OCI-LY1 (cell line): ENCODE results near the gene ASB8.

Experiments
- H2AFZ ChIP-seq: fragments of 200-600 bp; sonication (generic), shearing (Covaris generic); 2 replicates; pipeline ENCODE4 v1.6.0; 2014; ENCODE audit warnings: antibody characterized with exemption, mild to moderate bottlenecking, low read length
- H3F3A ChIP-seq: fragments of 200-600 bp; sonication (generic), shearing (Covaris generic); 2 replicates; pipeline ENCODE4 v1.6.0; 2014; ENCODE audit warnings: mild to moderate bottlenecking, antibody characterized with exemption, low read length, moderate library complexity; ENCODE audit not compliant: insufficient read depth
- H3K27ac ChIP-seq: fragments of 200-600 bp; sonication (generic); 2 replicates; pipeline ENCODE4 v1.5.1; 2014; ENCODE audit warnings: low read length, mixed run types, mild to moderate bottlenecking, low read depth; ENCODE audit not compliant: poor library complexity, severe bottlenecking
- H3K27me3 ChIP-seq: fragments of 200-600 bp; sonication (generic); 2 replicates; pipeline ENCODE4 v1.6.0; 2014; ENCODE audit warnings: antibody characterized with exemption, mild to moderate bottlenecking, low read length, moderate library complexity; ENCODE audit not compliant: insufficient read depth
- H3K36me3 ChIP-seq: fragments of 200-600 bp; sonication (generic); 2 replicates; pipeline ENCODE4 v1.6.1; 2014; ENCODE audit warnings: mild to moderate bottlenecking, antibody characterized with exemption, low read length, moderate library complexity, mixed read lengths; ENCODE audit not compliant: insufficient read depth
- H3K4me1 ChIP-seq: fragments of 200-600 bp; sonication (generic); 2 replicates; pipeline ENCODE4 v1.5.1; 2014; ENCODE audit warnings: mild to moderate bottlenecking, low read length, moderate library complexity; ENCODE audit not compliant: insufficient read depth, severe bottlenecking
- H3K4me2 ChIP-seq: fragments of 200-600 bp; sonication (generic), shearing (Covaris generic); 2 replicates; pipeline ENCODE4 v1.6.1; 2014; ENCODE audit warnings: low read length
- H3K4me3 ChIP-seq: fragments of 200-600 bp; sonication (generic); 2 replicates; pipeline ENCODE4 v1.5.1; 2014; ENCODE audit warnings: low read length, low read depth, mild to moderate bottlenecking, mixed read lengths; ENCODE audit not compliant: poor library complexity, severe bottlenecking
- H3K79me2 ChIP-seq: fragments of 200-600 bp; shearing (Covaris generic); 2 replicates; pipeline ENCODE4 v1.6.1; 2016; ENCODE audit warnings: mixed run types, low read length, mixed read lengths; ENCODE audit not compliant: insufficient read depth
- H3K9ac ChIP-seq: fragments of 200-600 bp; sonication (generic), shearing (Covaris generic); 2 replicates; pipeline ENCODE4 v1.6.1; 2014; ENCODE audit warnings: mild to moderate bottlenecking, low read length, mixed read lengths
- H3K9me2 ChIP-seq: fragments of 200-600 bp; sonication (generic), shearing (Covaris generic); 2 replicates; pipeline ENCODE4 v1.6.1; 2014; ENCODE audit warnings: low read depth, mild to moderate bottlenecking, low read length, mixed read lengths
- H3K9me3 ChIP-seq: fragments of 200-600 bp; shearing (Covaris generic); 2 replicates; pipeline ENCODE4 v1.6.1; 2014; ENCODE audit warnings: low read length, mixed read lengths
- H4K20me1 ChIP-seq: fragments of 200-600 bp; sonication (generic), shearing (Covaris generic); 2 replicates; pipeline ENCODE4 v1.6.0; 2016; ENCODE audit warnings: mild to moderate bottlenecking, low read length; ENCODE audit not compliant: insufficient read depth
- CTCF ChIP-seq: fragments of 200-600 bp; sonication (generic), shearing (Covaris generic); IDR thresholded peaks from 2 replicates; pipeline ENCODE4 v1.5.1; 2017; ENCODE audit warnings: mild to moderate bottlenecking, antibody characterized with exemption, low read length, moderate library complexity, mixed read lengths
- EZH2 ChIP-seq: fragments of 200-600 bp; sonication (generic), shearing (Covaris generic); IDR thresholded peaks from 2 replicates; pipeline ENCODE4 v1.8.0; 2017; ENCODE audit warnings: borderline replicate concordance, mixed run types, mild to moderate bottlenecking, antibody characterized with exemption, low read length, moderate library complexity, mixed read lengths

ASB8 gene

GRCh38 chr12:48180857-48181495 is 23.7 kb upstream of the ASB8 start:
- no peak overlapping the region for H3K4me3 ChIP-seq
- peaks cover 7% of the 10 kb centered on the region for H3K4me1 ChIP-seq
- no peak overlapping the region for H2AFZ ChIP-seq
- H3K36me3 ChIP-seq = no peaks in the 10 kb centered on the region
- H4K20me1 ChIP-seq = no peaks in the 10 kb centered on the region
- H3K79me2 ChIP-seq = no peaks in the 10 kb centered on the region
- TF ChIP-seq EZH2 (no peak), CTCF (no peak)
- H3K9me2 ChIP-seq = no peaks in the 10 kb centered on the region
- H3K27ac ChIP-seq = no peak overlapping the region
- H3K27me3 ChIP-seq = peaks cover 3% of the 10 kb centered on the region; the same call in 1 of the 2 replicates
- no peak overlapping the region for H3K4me2 ChIP-seq
- no peaks in the 10 kb centered on the region for H3K9me3 ChIP-seq
- H3F3A ChIP-seq = no peaks in the 10 kb centered on the region
- no peak overlapping the region for H3K9ac ChIP-seq

GRCh38 chr12:48180424-48180823 is 23.1 kb upstream of the ASB8 start:
- H3K27ac ChIP-seq = no peak overlapping the region
- H3K79me2 ChIP-seq = no peaks in the 10 kb centered on the region
- peaks cover 7% of the 10 kb centered on the region for H3K4me1 ChIP-seq
- no peak overlapping the region for H3K9ac ChIP-seq
- H4K20me1 ChIP-seq = no peaks in the 10 kb centered on the region
- no peak overlapping the region for H3K4me3 ChIP-seq
- no peaks in the 10 kb centered on the region for H3K9me3 ChIP-seq
- no peaks in the 10 kb centered on the region for H3K36me3 ChIP-seq
- TF ChIP-seq CTCF = no peak
- TF ChIP-seq EZH2 = no peak
- peaks cover 3% of the 10 kb centered on the region; the same call in 1 of the 2 replicates for H3K27me3 ChIP-seq
- no peak overlapping the region for H3K4me2 ChIP-seq
- no peaks in the 10 kb centered on the region for H3F3A ChIP-seq
- no peaks in the 10 kb centered on the region for H3K9me2 ChIP-seq
- no peak overlapping the region for H2AFZ ChIP-seq

DNA sequence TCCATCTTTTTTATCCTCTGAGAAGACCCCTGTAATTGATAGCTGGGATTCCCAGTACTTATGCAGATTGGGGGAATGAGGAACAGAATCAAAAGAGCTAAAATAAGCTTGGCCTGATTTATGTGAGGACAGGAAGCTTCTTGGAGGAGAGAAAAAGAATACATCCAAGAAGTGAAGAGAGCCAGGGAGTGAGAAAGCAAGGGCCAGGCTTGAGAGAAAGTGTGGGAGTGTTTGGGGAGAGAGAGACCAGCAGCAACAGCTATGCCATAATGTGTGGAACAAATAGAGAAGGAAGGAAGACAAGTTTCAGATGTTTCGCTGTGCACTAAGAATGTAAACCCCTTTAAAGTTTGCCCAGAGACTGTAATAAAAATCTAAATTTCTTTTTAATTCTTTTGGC is 22.2 kb upstream of the ASB8 start:
- H2AFZ ChIP-seq = no peak overlapping the region
- no peak overlapping the region for H3K9ac ChIP-seq
- TF ChIP-seq EZH2 (no peak), CTCF (no peak)
- no peak overlapping the region for H3K27ac ChIP-seq
- peaks cover 7% of the 10 kb centered on the region for H3K4me1 ChIP-seq
- no peaks in the 10 kb centered on the region for H3K9me3 ChIP-seq
- H3K27me3 ChIP-seq = peaks cover 3% of the 10 kb centered on the region; the same call in 1 of the 2 replicates
- no peaks in the 10 kb centered on the region for H3F3A ChIP-seq
- H4K20me1 ChIP-seq = no peaks in the 10 kb centered on the region
- H3K36me3 ChIP-seq = no peaks in the 10 kb centered on the region
- H3K9me2 ChIP-seq = no peaks in the 10 kb centered on the region
- no peak overlapping the region for H3K4me3 ChIP-seq
- H3K4me2 ChIP-seq = no peak overlapping the region
- no peaks in the 10 kb centered on the region for H3K79me2 ChIP-seq
